Amygdala (tissue), 56 donors: Measurements from ENCODE around the gene ABCA3.
A peak's percentile ranks its signal among the peaks of the same experiment; 100 is the strongest.
"Not testable (repeated sequence)": the region's sequence is repeated elsewhere in the genome, so short reads cannot be mapped to it uniquely, and the experiment has no call there.

ENCODE experiments used
- DNase-seq, 56 donors: peaks; one replicate each; lab custom pipeline; 2025; lab: John Stamatoyannopoulos, UW

ABCA3 gene

GRCh38 chr16:2282866-2283555, 57.5 kb downstream of the ABCA3 start:
- DNase-seq: no peak

- DNase-seq: no peak
Observed at GRCh38 chr16:2282262-2282661, 58.3 kb downstream of the ABCA3 start.

- DNase-seq: no peak
Observed at GRCh38 chr16:2280981-2281542, 59.5 kb downstream of the ABCA3 start.

GRCh38 chr16:2280461-2280860, 60.1 kb downstream of the ABCA3 start:
- no peak for DNase-seq

- no peak for DNase-seq
Observed at GRCh38 chr16:2278956-2279800, 61.4 kb downstream of the ABCA3 start.

GRCh38 chr16:2278272-2278608, 62.3 kb downstream of the ABCA3 start:
- DNase-seq: no peak

GRCh38 chr16:2277466-2278271, 62.9 kb downstream of the ABCA3 start:
- DNase-seq: no peak

- DNase-seq: no peak
Observed at GRCh38 chr16:2276368-2277195, 63.9 kb downstream of the ABCA3 start.

- DNase-seq: no peak
Observed at GRCh38 chr16:2275476-2276367, 64.8 kb downstream of the ABCA3 start.

GRCh38 chr16:2273931-2274330, 66.6 kb downstream of the ABCA3 start:
- DNase-seq: no peak

- no peak for DNase-seq
Observed at GRCh38 chr16:2273484-2273883, 67.0 kb downstream of the ABCA3 start.

- no peak for DNase-seq
Observed at GRCh38 chr16:2271848-2272461, 68.6 kb downstream of the ABCA3 start.

GRCh38 chr16:2270588-2271470, 69.7 kb downstream of the ABCA3 start:
- no peak for DNase-seq

- no peak for DNase-seq
Observed at GRCh38 chr16:2270070-2270462, 70.5 kb downstream of the ABCA3 start.

- DNase-seq: peak; percentile 55 to 98 (median 90)
Observed at GRCh38 chr16:2267913-2268666, 72.4 kb downstream of the ABCA3 start, which contains the start of gene RNPS1. RNPS1 (minus strand) TSS chr16:2268126; CDS start chr16:2264643, 3,483 bp downstream.

- peak in 7 of 56 donors; percentile 60 to 88 (median 81) for DNase-seq
Observed at GRCh38 chr16:2267505-2267912, 73.0 kb downstream of the ABCA3 start.

- DNase-seq: not testable (repeated sequence)
Observed at GRCh38 chr16:2266887-2267286, 73.6 kb downstream of the ABCA3 start.
